ENCODE measurements around the gene SATB1. TPM values are rescaled to one million over a fixed set of nuclear protein-coding genes. Genes with fewer than 3 reads are reported as not detected.

SATB1 gene
- total and polyA plus RNA-seq, 7 donors, result 6.4 to 53.2 (median 34.0) TPM

GRCh38 chr3:18409266-18409665 is 15.9 kb downstream of the SATB1 start:
- Histone ChIP-seq H3K9me3 (no peaks in the 10 kb centered on the region), H3K27ac (no peak overlapping the region), H3K27me3 (ENCODE audit: insufficient read depth in 3 of 3, low read length in 2 of 3) (no peaks in the 10 kb centered on the region), H3K36me3 (ENCODE audit: insufficient read depth in 1 of 2, low read depth in 1 of 2) (peaks cover 0 to 54% of the 10 kb centered on the region in 2 donors), H3K4me1 (no peaks in the 10 kb centered on the region), H3K4me3 (no peak overlapping the region)
- WGBS, 3 donors, result 82 to 96% (median 82%) methylated on average over 2 of the region's 2 CpGs
- ATAC-seq (no peak), DNase-seq (no peak)
- TF ChIP-seq CTCF (IDR thresholded peaks at IDR 0.05), result no peak
- intact Hi-C loops (cut with DNase I), result no loop called here

- H3K9me3 ChIP-seq, result no peaks in the 10 kb centered on the region
- ATAC-seq, result no peak
- no peak overlapping the region for H3K27ac ChIP-seq
- no peak for TF ChIP-seq CTCF (IDR thresholded peaks at IDR 0.05)
- no peak for DNase-seq
- peaks cover 0 to 14% of the 10 kb centered on the region in 2 donors for H3K36me3 ChIP-seq (ENCODE audit: insufficient read depth in 1 of 2, low read depth in 1 of 2)
- intact Hi-C loops (cut with DNase I), result no loop called here
- WGBS, 3 donors, result 66 to 71% (median 70%) methylated on average over 3 of the region's 3 CpGs
- H3K4me1 ChIP-seq, result peaks cover 24% of the 10 kb centered on the region
- H3K27me3 ChIP-seq (ENCODE audit: insufficient read depth in 3 of 3, low read length in 2 of 3), result no peaks in the 10 kb centered on the region
- no peak overlapping the region for H3K4me3 ChIP-seq
Observed at GRCh38 chr3:18405141-18405540, 20.0 kb downstream of the SATB1 start.

- H3K4me1 ChIP-seq, result peaks cover 25% of the 10 kb centered on the region
- H3K36me3 ChIP-seq (ENCODE audit: insufficient read depth in 1 of 2, low read depth in 1 of 2), result peaks cover 0 to 3% of the 10 kb centered on the region in 2 donors
- intact Hi-C loops (cut with DNase I), result no loop called here
- no peaks in the 10 kb centered on the region for H3K27me3 ChIP-seq (ENCODE audit: insufficient read depth in 3 of 3, low read length in 2 of 3)
- no peak for TF ChIP-seq CTCF (IDR thresholded peaks at IDR 0.05)
- ATAC-seq, result no peak
- DNase-seq, result no peak
- H3K4me3 ChIP-seq, result no peak overlapping the region
- WGBS, 3 donors, result 84 to 92% (median 90%) methylated on average over 2 of the region's 2 CpGs
- H3K9me3 ChIP-seq, result no peaks in the 10 kb centered on the region
- no peak overlapping the region for H3K27ac ChIP-seq
Observed at GRCh38 chr3:18403061-18403460, 22.1 kb downstream of the SATB1 start.

- no peak for ATAC-seq
Observed at GRCh38 chr3:18402239-18402799, 22.8 kb downstream of the SATB1 start.

More at GRCh38 chr3:18402239-18402799, 22.8 kb downstream of the SATB1 start:
- no peak for TF ChIP-seq CTCF (IDR thresholded peaks at IDR 0.05)
- WGBS, 3 donors, result 52 to 82% (median 61%) methylated on average over 3 of the region's 3 CpGs
- no peaks in the 10 kb centered on the region for H3K27me3 ChIP-seq (ENCODE audit: insufficient read depth in 3 of 3, low read length in 2 of 3)
- peak overlapping the region; percentile 53 for H3K27ac ChIP-seq
- DNase-seq, result no peak
- intact Hi-C loops (cut with DNase I), result no loop called here
- H3K4me1 ChIP-seq, result peaks cover 25% of the 10 kb centered on the region
- no peaks in the 10 kb centered on the region for H3K9me3 ChIP-seq
- peaks cover 0 to under 1% of the 10 kb centered on the region in 2 donors for H3K36me3 ChIP-seq (ENCODE audit: insufficient read depth in 1 of 2, low read depth in 1 of 2)
- H3K4me3 ChIP-seq, result no peak overlapping the region
